Measurements from ENCODE around the gene LNPEP.

- no peak for TF ChIP-seq POLR2A (IDR thresholded peaks at IDR 0.05)
- TF ChIP-seq, protein P1, sequence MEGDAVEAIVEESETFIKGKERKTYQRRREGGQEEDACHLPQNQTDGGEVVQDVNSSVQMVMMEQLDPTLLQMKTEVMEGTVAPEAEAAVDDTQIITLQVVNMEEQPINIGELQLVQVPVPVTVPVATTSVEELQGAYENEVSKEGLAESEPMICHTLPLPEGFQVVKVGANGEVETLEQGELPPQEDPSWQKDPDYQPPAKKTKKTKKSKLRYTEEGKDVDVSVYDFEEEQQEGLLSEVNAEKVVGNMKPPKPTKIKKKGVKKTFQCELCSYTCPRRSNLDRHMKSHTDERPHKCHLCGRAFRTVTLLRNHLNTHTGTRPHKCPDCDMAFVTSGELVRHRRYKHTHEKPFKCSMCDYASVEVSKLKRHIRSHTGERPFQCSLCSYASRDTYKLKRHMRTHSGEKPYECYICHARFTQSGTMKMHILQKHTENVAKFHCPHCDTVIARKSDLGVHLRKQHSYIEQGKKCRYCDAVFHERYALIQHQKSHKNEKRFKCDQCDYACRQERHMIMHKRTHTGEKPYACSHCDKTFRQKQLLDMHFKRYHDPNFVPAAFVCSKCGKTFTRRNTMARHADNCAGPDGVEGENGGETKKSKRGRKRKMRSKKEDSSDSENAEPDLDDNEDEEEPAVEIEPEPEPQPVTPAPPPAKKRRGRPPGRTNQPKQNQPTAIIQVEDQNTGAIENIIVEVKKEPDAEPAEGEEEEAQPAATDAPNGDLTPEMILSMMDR (IDR thresholded peaks at IDR 0.05): no peak
- no peak for TF ChIP-seq POLR2AphosphoS5 (IDR thresholded peaks at IDR 0.05)
These were observed 143.3 kb downstream of the LNPEP start for GRCh38 chr5:97078958-97079743.

Data from breast epithelium (tissue), 3 donors.